GM23338 (cell line): ENCODE results near the gene IZUMO2.
"Not testable (repeated sequence)": the region's sequence is repeated elsewhere in the genome, so short reads cannot be mapped to it uniquely, and the experiment has no call there.

Experiments
- EZH2 ChIP-seq: fragments of 200-600 bp; sonication (generic); IDR thresholded peaks from one replicate; pipeline ENCODE4 v1.8.0; 2017; ENCODE audit warnings: antibody characterized with exemption, mild to moderate bottlenecking, low read depth; ENCODE audit not compliant: unreplicated experiment
- EZH2phosphoT487 ChIP-seq: fragments of 200-600 bp; sonication (generic); IDR thresholded peaks from one replicate; pipeline ENCODE4 v1.8.1; 2018; ENCODE audit warnings: antibody characterized with exemption; ENCODE audit not compliant: unreplicated experiment
- JUNB ChIP-seq: IDR thresholded peaks from one replicate; pipeline ENCODE4 v1.6.1; 2016; ENCODE audit warnings: antibody characterized with exemption; ENCODE audit not compliant: unreplicated experiment
- POLR2AphosphoS5 ChIP-seq: IDR thresholded peaks from 2 replicates; pipeline ENCODE4 v1.6.1; 2016; ENCODE audit warnings: antibody characterized with exemption, low read depth
- TF ChIP-seq, protein P1 (sequence below), 2 experiments: fragments of 200-600 bp in 1 of 2; sonication (generic) in 1 of 2; conservative IDR thresholded peaks; 2 replicates each; pipeline versions ENCODE4 v1.5.1 to v1.6.1; 2016 to 2017; ENCODE audit warnings: antibody characterized with exemption in 2 of 2, low read depth in 2 of 2, mild to moderate bottlenecking in 2 of 2, moderate library complexity in 1 of 2
- TF ChIP-seq, protein P2 (sequence below): IDR thresholded peaks from one replicate; pipeline ENCODE4 v1.6.1; 2018; ENCODE audit warnings: antibody characterized with exemption; ENCODE audit not compliant: unreplicated experiment
- TF ChIP-seq, protein P3 (sequence below): fragments of 250-450 bp; sonication (Bioruptor Pico); IDR thresholded peaks from 2 replicates; pipeline ENCODE4 v1.5.0; 2020; ENCODE audit warnings: mild to moderate bottlenecking, moderate library complexity

DNA sequence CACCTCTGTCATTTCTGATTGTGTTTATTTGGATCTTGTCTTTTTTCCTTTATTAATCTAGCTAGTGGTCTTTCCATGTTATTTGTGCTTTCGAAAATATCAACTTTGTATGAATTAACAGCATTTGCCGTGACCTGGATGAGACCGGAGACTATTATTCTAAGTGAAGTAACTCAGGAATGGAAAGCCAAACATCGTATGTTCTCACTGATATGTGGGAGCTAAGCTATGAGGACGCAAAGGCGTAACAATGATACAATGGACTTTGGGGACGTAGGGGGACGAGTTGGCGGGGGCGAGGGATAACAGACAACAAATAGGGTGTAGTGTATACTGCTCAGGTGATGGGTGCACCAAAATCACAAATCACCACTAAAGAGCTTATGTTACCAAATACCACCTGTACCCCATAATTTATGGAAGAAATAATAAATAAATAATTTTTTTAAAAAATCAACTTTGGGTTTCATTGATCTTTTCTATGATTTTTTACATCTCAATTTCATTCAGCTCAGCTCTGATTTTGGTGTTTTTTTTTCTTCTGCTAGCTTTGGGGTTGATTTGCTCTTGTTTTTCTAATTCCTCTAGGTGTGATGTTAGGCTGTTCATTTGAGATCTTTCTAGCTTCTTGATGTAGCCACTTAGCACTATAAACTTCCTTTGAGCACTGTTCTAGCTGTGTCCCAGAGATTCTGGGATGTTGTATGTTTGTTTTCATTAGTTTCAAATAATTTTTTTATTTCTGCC lies 27.1 kb downstream of the IZUMO2 start:
- not testable (repeated sequence) for TF ChIP-seq JUNB, POLR2AphosphoS5, EZH2, EZH2phosphoT487
- TF ChIP-seq, protein P1, sequence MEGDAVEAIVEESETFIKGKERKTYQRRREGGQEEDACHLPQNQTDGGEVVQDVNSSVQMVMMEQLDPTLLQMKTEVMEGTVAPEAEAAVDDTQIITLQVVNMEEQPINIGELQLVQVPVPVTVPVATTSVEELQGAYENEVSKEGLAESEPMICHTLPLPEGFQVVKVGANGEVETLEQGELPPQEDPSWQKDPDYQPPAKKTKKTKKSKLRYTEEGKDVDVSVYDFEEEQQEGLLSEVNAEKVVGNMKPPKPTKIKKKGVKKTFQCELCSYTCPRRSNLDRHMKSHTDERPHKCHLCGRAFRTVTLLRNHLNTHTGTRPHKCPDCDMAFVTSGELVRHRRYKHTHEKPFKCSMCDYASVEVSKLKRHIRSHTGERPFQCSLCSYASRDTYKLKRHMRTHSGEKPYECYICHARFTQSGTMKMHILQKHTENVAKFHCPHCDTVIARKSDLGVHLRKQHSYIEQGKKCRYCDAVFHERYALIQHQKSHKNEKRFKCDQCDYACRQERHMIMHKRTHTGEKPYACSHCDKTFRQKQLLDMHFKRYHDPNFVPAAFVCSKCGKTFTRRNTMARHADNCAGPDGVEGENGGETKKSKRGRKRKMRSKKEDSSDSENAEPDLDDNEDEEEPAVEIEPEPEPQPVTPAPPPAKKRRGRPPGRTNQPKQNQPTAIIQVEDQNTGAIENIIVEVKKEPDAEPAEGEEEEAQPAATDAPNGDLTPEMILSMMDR (conservative IDR thresholded peaks at IDR 0.05; ENCODE audit: low read depth in 2 of 2) = not testable (repeated sequence)
- TF ChIP-seq, protein P2, sequence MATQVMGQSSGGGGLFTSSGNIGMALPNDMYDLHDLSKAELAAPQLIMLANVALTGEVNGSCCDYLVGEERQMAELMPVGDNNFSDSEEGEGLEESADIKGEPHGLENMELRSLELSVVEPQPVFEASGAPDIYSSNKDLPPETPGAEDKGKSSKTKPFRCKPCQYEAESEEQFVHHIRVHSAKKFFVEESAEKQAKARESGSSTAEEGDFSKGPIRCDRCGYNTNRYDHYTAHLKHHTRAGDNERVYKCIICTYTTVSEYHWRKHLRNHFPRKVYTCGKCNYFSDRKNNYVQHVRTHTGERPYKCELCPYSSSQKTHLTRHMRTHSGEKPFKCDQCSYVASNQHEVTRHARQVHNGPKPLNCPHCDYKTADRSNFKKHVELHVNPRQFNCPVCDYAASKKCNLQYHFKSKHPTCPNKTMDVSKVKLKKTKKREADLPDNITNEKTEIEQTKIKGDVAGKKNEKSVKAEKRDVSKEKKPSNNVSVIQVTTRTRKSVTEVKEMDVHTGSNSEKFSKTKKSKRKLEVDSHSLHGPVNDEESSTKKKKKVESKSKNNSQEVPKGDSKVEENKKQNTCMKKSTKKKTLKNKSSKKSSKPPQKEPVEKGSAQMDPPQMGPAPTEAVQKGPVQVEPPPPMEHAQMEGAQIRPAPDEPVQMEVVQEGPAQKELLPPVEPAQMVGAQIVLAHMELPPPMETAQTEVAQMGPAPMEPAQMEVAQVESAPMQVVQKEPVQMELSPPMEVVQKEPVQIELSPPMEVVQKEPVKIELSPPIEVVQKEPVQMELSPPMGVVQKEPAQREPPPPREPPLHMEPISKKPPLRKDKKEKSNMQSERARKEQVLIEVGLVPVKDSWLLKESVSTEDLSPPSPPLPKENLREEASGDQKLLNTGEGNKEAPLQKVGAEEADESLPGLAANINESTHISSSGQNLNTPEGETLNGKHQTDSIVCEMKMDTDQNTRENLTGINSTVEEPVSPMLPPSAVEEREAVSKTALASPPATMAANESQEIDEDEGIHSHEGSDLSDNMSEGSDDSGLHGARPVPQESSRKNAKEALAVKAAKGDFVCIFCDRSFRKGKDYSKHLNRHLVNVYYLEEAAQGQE = not testable (repeated sequence)
- TF ChIP-seq, protein P3, sequence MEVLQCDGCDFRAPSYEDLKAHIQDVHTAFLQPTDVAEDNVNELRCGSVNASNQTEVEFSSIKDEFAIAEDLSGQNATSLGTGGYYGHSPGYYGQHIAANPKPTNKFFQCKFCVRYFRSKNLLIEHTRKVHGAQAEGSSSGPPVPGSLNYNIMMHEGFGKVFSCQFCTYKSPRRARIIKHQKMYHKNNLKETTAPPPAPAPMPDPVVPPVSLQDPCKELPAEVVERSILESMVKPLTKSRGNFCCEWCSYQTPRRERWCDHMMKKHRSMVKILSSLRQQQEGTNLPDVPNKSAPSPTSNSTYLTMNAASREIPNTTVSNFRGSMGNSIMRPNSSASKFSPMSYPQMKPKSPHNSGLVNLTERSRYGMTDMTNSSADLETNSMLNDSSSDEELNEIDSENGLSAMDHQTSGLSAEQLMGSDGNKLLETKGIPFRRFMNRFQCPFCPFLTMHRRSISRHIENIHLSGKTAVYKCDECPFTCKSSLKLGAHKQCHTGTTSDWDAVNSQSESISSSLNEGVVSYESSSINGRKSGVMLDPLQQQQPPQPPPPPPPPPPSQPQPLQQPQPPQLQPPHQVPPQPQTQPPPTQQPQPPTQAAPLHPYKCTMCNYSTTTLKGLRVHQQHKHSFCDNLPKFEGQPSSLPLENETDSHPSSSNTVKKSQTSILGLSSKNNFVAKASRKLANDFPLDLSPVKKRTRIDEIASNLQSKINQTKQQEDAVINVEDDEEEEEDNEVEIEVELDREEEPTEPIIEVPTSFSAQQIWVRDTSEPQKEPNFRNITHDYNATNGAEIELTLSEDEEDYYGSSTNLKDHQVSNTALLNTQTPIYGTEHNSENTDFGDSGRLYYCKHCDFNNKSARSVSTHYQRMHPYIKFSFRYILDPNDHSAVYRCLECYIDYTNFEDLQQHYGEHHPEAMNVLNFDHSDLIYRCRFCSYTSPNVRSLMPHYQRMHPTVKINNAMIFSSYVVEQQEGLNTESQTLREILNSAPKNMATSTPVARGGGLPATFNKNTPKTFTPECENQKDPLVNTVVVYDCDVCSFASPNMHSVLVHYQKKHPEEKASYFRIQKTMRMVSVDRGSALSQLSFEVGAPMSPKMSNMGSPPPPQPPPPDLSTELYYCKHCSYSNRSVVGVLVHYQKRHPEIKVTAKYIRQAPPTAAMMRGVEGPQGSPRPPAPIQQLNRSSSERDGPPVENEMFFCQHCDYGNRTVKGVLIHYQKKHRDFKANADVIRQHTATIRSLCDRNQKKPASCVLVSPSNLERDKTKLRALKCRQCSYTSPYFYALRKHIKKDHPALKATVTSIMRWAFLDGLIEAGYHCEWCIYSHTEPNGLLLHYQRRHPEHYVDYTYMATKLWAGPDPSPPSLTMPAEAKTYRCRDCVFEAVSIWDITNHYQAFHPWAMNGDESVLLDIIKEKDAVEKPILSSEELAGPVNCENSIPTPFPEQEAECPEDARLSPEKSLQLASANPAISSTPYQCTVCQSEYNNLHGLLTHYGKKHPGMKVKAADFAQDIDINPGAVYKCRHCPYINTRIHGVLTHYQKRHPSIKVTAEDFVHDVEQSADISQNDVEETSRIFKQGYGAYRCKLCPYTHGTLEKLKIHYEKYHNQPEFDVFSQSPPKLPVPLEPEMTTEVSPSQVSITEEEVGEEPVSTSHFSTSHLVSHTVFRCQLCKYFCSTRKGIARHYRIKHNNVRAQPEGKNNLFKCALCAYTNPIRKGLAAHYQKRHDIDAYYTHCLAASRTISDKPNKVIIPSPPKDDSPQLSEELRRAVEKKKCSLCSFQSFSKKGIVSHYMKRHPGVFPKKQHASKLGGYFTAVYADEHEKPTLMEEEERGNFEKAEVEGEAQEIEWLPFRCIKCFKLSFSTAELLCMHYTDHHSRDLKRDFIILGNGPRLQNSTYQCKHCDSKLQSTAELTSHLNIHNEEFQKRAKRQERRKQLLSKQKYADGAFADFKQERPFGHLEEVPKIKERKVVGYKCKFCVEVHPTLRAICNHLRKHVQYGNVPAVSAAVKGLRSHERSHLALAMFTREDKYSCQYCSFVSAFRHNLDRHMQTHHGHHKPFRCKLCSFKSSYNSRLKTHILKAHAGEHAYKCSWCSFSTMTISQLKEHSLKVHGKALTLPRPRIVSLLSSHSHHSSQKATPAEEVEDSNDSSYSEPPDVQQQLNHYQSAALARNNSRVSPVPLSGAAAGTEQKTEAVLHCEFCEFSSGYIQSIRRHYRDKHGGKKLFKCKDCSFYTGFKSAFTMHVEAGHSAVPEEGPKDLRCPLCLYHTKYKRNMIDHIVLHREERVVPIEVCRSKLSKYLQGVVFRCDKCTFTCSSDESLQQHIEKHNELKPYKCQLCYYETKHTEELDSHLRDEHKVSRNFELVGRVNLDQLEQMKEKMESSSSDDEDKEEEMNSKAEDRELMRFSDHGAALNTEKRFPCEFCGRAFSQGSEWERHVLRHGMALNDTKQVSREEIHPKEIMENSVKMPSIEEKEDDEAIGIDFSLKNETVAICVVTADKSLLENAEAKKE (CRISPR knock-in tag) = not testable (repeated sequence)
